Metanephros (tissue), 2 donors: Measurements from ENCODE around the gene RFLNA. TPM values are rescaled to one million over a fixed set of nuclear protein-coding genes. Genes with fewer than 3 reads are reported as not detected.

Experiments
- small RNA-seq: library from RNA; depleted of rRNA; stranded (forward); fragments of <200 nt; gene quantifications from one replicate; pipeline ENCODE3, GENCODE V24; 2014; ENCODE audit warnings: low replicate concordance
- total RNA-seq: library from RNA; depleted of rRNA; stranded (reverse); fragments of >200 nt; gene quantifications from one replicate; pipeline ENCODE4 v1.2.3, GENCODE V29; 2014

Gene RFLNA, protein sequence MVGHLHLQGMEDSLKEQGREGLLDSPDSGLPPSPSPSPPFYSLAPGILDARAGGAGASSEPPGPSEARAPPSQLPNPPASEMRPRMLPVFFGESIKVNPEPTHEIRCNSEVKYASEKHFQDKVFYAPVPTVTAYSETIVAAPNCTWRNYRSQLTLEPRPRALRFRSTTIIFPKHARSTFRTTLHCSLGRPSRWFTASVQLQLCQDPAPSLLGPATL
- total RNA-seq: 15.0 TPM

DNA sequence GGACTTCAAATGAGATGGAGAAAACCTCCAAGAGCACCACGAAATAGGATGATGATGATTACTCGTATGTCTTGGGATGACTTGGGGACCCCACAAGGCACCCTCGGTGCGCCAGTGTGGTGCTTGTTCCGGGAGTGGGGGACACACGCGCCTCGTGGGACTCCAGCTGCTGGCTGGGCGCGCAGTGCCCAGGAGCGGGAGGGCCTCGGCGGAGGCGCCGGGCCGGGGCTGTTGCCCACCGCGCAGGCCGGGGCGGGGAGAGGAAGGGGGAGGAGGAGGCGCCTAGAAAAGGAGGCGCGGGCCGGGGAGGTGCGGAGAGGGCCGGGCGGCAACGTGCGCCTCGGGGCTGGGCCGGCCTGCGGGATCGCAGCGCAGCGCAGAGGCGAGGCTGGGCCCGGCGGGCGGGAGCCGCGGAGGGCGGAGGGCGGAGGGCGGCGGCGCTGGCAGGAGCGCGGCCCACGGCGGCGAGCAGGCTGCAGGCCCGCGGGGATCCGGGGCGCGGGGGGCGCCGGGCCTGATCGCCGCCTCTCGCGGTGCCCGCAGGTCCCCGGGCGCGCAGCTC is at the start of gene RFLNA:
Gene RFLNA, plus strand, starts transcription at position 314 of the 562 bp plus-strand sequence. CDS start 337 bp downstream, outside the sequence.

Small RNAs within 50 kb of the gene (small RNA-seq; reads per million reads assigned to genes)
- gene MIR6880: not detected
